SW 1271 (cell line): Measurements from ENCODE around the gene TRERF1.
"Not testable (repeated sequence)": the region's sequence is repeated elsewhere in the genome, so short reads cannot be mapped to it uniquely, and the experiment has no call there.

Source experiments
- DNase-seq, 2 experiments: peaks; one replicate each; lab custom pipeline; 2025; lab: John Stamatoyannopoulos, UW

TRERF1 gene

GRCh38 chr6:42449917-42450476 lies 1.7 kb downstream of the TRERF1 start:
- DNase-seq = no peak

DNA sequence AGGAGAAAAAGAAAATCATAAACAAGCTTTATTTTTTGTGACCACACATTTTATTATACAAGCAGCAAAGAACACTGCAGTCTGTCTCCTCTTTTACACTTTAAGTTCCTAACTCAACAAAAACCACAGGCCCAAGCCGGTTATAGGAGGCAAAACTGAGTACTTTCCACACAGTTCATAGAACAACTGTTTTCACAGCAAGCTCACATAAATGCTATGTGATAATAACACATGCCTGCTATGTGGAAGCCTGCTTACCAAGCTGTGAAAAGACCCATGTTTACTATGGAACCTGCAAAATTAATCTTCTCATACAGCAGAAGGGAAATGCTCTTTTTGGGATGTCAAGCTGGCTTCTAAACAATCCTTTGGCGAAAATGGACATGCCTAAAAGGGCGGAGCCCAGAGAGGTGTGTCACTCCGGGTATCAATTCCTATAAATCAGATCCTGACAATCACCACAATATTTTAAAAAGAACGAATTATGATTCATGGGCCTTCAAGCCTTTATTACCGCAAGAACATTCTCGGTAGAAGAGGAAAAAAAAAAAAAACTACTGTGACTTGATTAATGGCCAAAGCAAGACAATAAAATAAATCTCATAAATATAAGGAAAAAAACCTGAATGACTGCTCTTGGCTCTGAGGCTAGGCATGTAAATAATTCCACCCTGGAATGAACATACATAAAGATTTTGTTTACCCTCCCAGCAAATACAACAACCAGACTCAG lies 2.6 kb downstream of the TRERF1 start:
- no peak for DNase-seq

- no peak for DNase-seq
Measured at GRCh38 chr6:42448391-42448790, 3.3 kb downstream of the TRERF1 start.

DNA sequence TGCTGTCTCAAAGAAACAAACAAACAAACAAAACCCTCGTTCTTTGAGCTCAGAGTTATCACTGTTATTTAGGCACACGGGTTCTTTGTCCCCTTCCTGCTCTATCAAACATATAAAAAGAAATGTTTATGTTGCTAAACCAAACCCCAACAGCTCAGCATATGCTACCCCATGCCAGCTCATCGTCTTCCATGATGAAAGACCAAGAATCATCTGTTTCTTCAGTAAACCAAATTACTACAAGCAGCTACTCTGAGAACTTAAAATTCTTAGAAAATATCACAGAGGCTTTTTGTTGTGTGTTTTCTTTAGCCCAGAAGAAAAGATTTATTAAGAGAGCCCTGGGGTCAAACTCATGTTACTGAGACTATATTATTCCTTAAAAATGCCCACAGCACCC lies 4.7 kb downstream of the TRERF1 start:
- DNase-seq = no peak

GRCh38 chr6:42446370-42446769 lies 5.4 kb downstream of the TRERF1 start:
- no peak for DNase-seq

GRCh38 chr6:42445955-42446354 lies 5.8 kb downstream of the TRERF1 start:
- not testable (repeated sequence) for DNase-seq

GRCh38 chr6:42443312-42444060 lies 8.2 kb downstream of the TRERF1 start:
- no peak for DNase-seq

GRCh38 chr6:42441697-42442081 lies 10.0 kb downstream of the TRERF1 start:
- no peak for DNase-seq

GRCh38 chr6:42440778-42441696 lies 10.7 kb downstream of the TRERF1 start:
- DNase-seq = no peak

DNA sequence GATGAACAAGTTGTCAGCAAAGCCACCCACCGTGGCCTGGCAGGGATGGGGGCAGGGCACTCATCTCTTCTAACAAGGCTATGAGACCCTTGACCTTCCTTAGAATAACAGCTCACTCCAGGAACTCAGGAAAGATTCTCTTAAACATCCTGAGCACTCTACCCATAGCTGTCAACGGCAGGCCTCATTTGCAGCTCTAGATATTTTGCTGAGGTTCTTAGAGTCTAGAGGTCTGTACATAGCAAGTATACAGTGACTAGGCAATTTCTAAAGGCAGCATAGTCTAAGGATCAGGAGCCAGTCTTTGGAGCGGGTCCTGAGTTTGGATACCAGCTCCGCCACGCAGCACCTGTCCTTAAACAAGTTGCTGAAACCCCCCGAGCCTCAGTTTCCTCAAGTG lies 11.7 kb downstream of the TRERF1 start:
- no peak for DNase-seq

DNA sequence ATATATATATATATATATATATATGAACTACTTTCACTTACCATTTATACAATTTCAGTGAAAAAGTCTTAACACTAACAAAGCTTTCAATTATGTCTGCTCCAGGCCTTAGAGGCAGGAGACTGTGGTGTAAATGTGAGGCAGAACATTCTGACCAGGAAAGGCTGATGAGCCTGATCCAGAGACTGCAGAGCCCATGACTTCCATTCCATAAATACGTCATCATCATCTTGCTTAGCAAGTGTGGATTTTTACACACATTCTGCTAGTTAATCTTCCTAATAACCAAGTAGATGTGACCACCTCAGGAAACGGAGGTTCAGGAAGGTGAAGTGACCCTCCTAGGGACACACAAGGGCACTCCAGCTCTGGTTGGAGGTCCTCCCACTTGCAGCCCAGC lies 14.9 kb downstream of the TRERF1 start:
- no peak for DNase-seq

- no peak for DNase-seq
Measured at GRCh38 chr6:42434237-42434636, 17.5 kb downstream of the TRERF1 start.

GRCh38 chr6:42433409-42433808 lies 18.3 kb downstream of the TRERF1 start:
- DNase-seq = no peak

GRCh38 chr6:42431877-42432276 lies 19.8 kb downstream of the TRERF1 start:
- no peak for DNase-seq

DNA sequence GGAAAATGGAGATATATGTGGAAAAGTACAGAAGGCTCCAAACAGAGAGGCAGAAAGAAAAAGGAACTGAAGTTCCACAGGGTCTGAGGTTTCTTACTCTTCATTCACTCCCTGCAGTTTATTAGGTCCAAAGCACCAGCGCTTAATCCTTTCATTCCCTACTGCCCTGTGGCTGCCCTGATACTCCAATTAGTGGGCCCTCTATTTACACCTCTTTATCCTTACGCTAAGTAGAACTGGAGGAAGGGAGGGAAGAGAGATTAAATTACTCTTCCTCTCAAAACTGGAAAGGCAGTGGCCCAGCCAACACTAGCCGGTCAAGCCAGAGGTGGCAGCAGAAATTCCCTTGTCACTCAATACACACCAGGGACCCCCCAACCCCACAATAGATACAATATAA lies 20.4 kb downstream of the TRERF1 start:
- no peak for DNase-seq

DNA sequence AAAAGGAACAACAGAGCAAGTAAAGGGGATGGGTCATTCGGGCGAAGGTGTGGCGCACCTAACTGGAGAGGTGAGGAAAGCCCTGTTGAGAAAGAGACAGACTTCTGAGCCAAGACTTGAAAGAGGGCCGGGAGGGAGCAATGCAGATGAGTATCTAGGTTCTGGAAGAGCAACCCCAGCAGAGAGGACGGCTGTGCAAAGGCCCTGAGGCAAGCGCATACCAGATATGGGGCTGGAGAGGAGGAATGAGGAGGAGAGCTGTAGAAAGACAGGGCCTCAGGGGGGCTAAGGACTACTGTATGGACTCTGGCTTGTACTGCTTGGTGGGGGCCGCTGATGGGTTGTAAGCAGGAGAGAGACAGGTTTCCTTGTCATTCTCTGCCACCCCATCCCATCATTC lies 21.9 kb downstream of the TRERF1 start:
- DNase-seq = no peak

GRCh38 chr6:42429042-42429585 lies 22.6 kb downstream of the TRERF1 start:
- DNase-seq = no peak

- no peak for DNase-seq
Measured at GRCh38 chr6:42428326-42429041, 23.2 kb downstream of the TRERF1 start.

- DNase-seq = no peak
Measured at GRCh38 chr6:42427871-42428270, 23.9 kb downstream of the TRERF1 start.

GRCh38 chr6:42426191-42426590 lies 25.5 kb downstream of the TRERF1 start:
- no peak for DNase-seq

DNA sequence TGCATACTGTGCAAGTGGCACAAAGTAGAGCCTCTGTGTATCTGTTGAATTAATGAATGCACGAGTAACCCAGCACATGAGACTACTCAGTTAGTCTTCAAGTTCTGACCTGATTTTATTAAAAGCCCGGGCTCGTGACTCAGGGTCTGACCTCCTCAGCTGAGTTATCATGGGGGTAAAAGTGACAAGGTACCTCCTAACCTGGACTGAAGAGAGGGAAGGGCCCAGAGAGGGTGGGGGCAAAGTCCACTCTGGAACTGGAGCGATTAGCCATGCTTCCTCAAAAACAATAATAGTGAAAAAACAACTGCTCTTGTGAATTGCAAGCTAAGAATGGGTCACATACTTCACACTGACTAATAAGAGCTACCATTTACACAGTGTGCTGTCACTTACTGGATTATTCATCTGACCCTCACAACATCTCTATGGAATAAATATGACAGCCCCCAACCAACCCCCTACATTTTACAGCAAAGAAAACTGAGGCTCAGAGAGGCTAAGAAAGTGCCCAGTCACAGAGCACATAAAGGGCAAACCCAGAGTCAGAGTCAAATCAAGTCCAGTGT lies 26.7 kb downstream of the TRERF1 start:
- no peak for DNase-seq
